ELR (cell line): ENCODE measurements around the gene ADK.
"Not testable (repeated sequence)": the region's sequence is repeated elsewhere in the genome, so short reads cannot be mapped to it uniquely, and the experiment has no call there.

ENCODE experiments used
- DNase-seq: peaks from one replicate; pipeline ENCODE4 v3.0.0-alpha.2; 2015; ENCODE audit warnings: low read depth

Gene ADK

GRCh38 chr10:74150990-74151878 lies at the start of gene ADK:
Gene ADK, plus strand, starts transcription at chr10:74151221. Its CDS starts 58 bp downstream, at chr10:74151279.
- DNase-seq: peak; percentile 99

- peak; percentile 52 for DNase-seq
Measured at GRCh38 chr10:74103560-74104258, 47.3 kb upstream of the ADK start.

- no peak for DNase-seq
Measured at GRCh38 chr10:74104480-74104879, 46.5 kb upstream of the ADK start.

- DNase-seq: no peak
Measured at GRCh38 chr10:74104996-74105395, 46.0 kb upstream of the ADK start.

GRCh38 chr10:74107391-74107790 lies 43.6 kb upstream of the ADK start:
- DNase-seq: no peak

- no peak for DNase-seq
Measured at GRCh38 chr10:74109452-74109851, 41.6 kb upstream of the ADK start.

- DNase-seq: no peak
Measured at GRCh38 chr10:74110120-74110519, 40.9 kb upstream of the ADK start.

GRCh38 chr10:74111799-74112198 lies 39.2 kb upstream of the ADK start:
- DNase-seq: no peak

- peak; percentile 42 for DNase-seq
Measured at GRCh38 chr10:74113546-74113945, 37.5 kb upstream of the ADK start.

- no peak for DNase-seq
Measured at GRCh38 chr10:74114041-74114448, 37.0 kb upstream of the ADK start.

- DNase-seq: no peak
Measured at GRCh38 chr10:74117738-74118137, 33.3 kb upstream of the ADK start.

- DNase-seq: peak; percentile 52
Measured at GRCh38 chr10:74118804-74119203, 32.2 kb upstream of the ADK start.

GRCh38 chr10:74120911-74121310 lies 30.1 kb upstream of the ADK start:
- no peak for DNase-seq

GRCh38 chr10:74121368-74121767 lies 29.7 kb upstream of the ADK start:
- DNase-seq: no peak

- no peak for DNase-seq
Measured at GRCh38 chr10:74122060-74122459, 29.0 kb upstream of the ADK start.

- no peak for DNase-seq
Measured at GRCh38 chr10:74123081-74123480, 27.9 kb upstream of the ADK start.

GRCh38 chr10:74133923-74134820 lies 16.8 kb upstream of the ADK start:
- no peak for DNase-seq

GRCh38 chr10:74135452-74135851 lies 15.6 kb upstream of the ADK start:
- DNase-seq: no peak

- no peak for DNase-seq
Measured at GRCh38 chr10:74137992-74138391, 13.0 kb upstream of the ADK start.

GRCh38 chr10:74138596-74138995 lies 12.4 kb upstream of the ADK start:
- not testable (repeated sequence) for DNase-seq

- no peak for DNase-seq
Measured at GRCh38 chr10:74139981-74140380, 11.0 kb upstream of the ADK start.

- DNase-seq: no peak
Measured at GRCh38 chr10:74140553-74140952, 10.5 kb upstream of the ADK start.
